CD14-positive monocyte (primary cell): ENCODE measurements around the gene TMEM220. TPM values are rescaled to one million over a fixed set of nuclear protein-coding genes. Genes with fewer than 3 reads are reported as not detected.

ENCODE experiments used
- DNase-seq, 3 donors: peaks; one replicate each; pipeline ENCODE4 v3.0.0-alpha.2; 2011 to 2022
- H2AFZ ChIP-seq: 2 replicates; pipeline ENCODE4 v1.6.0; 2012; ENCODE audit warnings: mild to moderate bottlenecking, low read depth, low read length, inconsistent platforms; ENCODE audit not compliant: insufficient read depth, poor library complexity, severe bottlenecking
- H3K27ac ChIP-seq, 2 donors: 1 replicate in 1 of 2; 2 replicates in 1 of 2; pipeline ENCODE4 v1.5.1; 2012 to 2013; ENCODE audit warnings: low read length in 2 of 2, control low read depth in 1 of 2, inconsistent platforms in 1 of 2, low read depth in 1 of 2, mild to moderate bottlenecking in 1 of 2
- H3K27me3 ChIP-seq, 2 donors: one replicate each; pipeline versions ENCODE4 v1.6.0 to v1.6.1; 2011 to 2013; ENCODE audit warnings: low read length in 2 of 2; ENCODE audit not compliant: control insufficient read depth in 2 of 2, insufficient read depth in 2 of 2
- H3K36me3 ChIP-seq, 2 donors: replicated peaks in 1 of 2; 1 replicate in 1 of 2; 2 replicates in 1 of 2; pipeline versions ENCODE4 v1.5.1 to v1.6.1; 2012 to 2013; ENCODE audit warnings: low read length in 2 of 2, control low read depth in 1 of 2, inconsistent platforms in 1 of 2, mild to moderate bottlenecking in 1 of 2; ENCODE audit not compliant: insufficient read depth in 2 of 2, control insufficient read depth in 1 of 2
- H3K4me1 ChIP-seq, 2 donors: 1 replicate in 1 of 2; 2 replicates in 1 of 2; pipeline versions ENCODE4 v1.5.1 to v1.6.1; 2012 to 2013; ENCODE audit warnings: low read length in 2 of 2, control low read depth in 1 of 2, inconsistent platforms in 1 of 2, mild to moderate bottlenecking in 1 of 2, moderate library complexity in 1 of 2; ENCODE audit not compliant: insufficient read depth in 2 of 2, control insufficient read depth in 1 of 2
- H3K4me2 ChIP-seq: replicated peaks from 2 replicates; pipeline ENCODE3; 2012; ENCODE audit warnings: low read length, moderate library complexity, mild to moderate bottlenecking; ENCODE audit not compliant: poor library complexity, severe bottlenecking; ENCODE audit errors: extremely low read depth
- H3K4me3 ChIP-seq, 3 experiments: fragments of 200-600 bp in 1 of 3; sonication (generic) in 1 of 3; replicated peaks in 1 of 3; 1 replicate in 2 of 3; 2 replicates in 1 of 3; pipeline ENCODE4 v1.5.1; 2011 to 2013; ENCODE audit warnings: low read length in 3 of 3, mild to moderate bottlenecking in 3 of 3, control low read depth in 2 of 3, low read depth in 2 of 3, inconsistent platforms in 1 of 3, moderate library complexity in 1 of 3
- H3K79me2 ChIP-seq: 2 replicates; pipeline ENCODE4 v1.6.0; 2012; ENCODE audit warnings: mild to moderate bottlenecking, control low read depth, inconsistent platforms, low read length, moderate library complexity; ENCODE audit not compliant: insufficient read depth
- H3K9ac ChIP-seq: 2 replicates; pipeline ENCODE4 v1.6.0; 2017; ENCODE audit warnings: low read length, mild to moderate bottlenecking; ENCODE audit not compliant: insufficient read depth, poor library complexity, severe bottlenecking
- H3K9me3 ChIP-seq, 2 donors: replicated peaks in 1 of 2; 1 replicate in 1 of 2; 2 replicates in 1 of 2; pipeline versions ENCODE4 v1.5.1 to v1.6.1; 2012 to 2013; ENCODE audit warnings: low read length in 2 of 2, control low read depth in 1 of 2; ENCODE audit not compliant: control insufficient read depth in 1 of 2, insufficient read depth in 1 of 2
- H4K20me1 ChIP-seq: 2 replicates; pipeline ENCODE4 v1.6.0; 2012; ENCODE audit warnings: mild to moderate bottlenecking, low read length, control low read depth, moderate library complexity; ENCODE audit not compliant: insufficient read depth
- H3K27ac Mint-ChIP-seq, 7 donors: one replicate each; pipeline ENCODE4 v1.8.0; 2020; ENCODE audit warnings: mild to moderate bottlenecking in 7 of 7, mixed read lengths in 7 of 7, moderate library complexity in 6 of 7, inconsistent platforms in 2 of 7
- H3K27me3 Mint-ChIP-seq, 3 donors: one replicate each; pipeline ENCODE4 v1.8.0; 2021 to 2022; ENCODE audit warnings: low read depth in 3 of 3, mild to moderate bottlenecking in 3 of 3, mixed read lengths in 3 of 3, moderate library complexity in 3 of 3, inconsistent platforms in 1 of 3
- H3K36me3 Mint-ChIP-seq, 2 donors: one replicate each; pipeline ENCODE4 v1.8.0; 2020; ENCODE audit warnings: mixed read lengths in 2 of 2, inconsistent platforms in 1 of 2, mild to moderate bottlenecking in 1 of 2
- H3K4me1 Mint-ChIP-seq: one replicate; pipeline ENCODE4 v1.8.0; 2020; ENCODE audit warnings: mild to moderate bottlenecking, mixed read lengths
- H3K4me3 Mint-ChIP-seq, 2 donors: one replicate each; pipeline ENCODE4 v1.8.0; 2020; ENCODE audit warnings: mild to moderate bottlenecking in 2 of 2, mixed read lengths in 2 of 2, moderate library complexity in 1 of 2
- H3K9me3 Mint-ChIP-seq, 7 donors: one replicate each; pipeline ENCODE4 v1.8.0; 2020 to 2022; ENCODE audit warnings: mixed read lengths in 7 of 7, mild to moderate bottlenecking in 6 of 7, moderate library complexity in 6 of 7, inconsistent platforms in 2 of 7
- CTCF ChIP-seq: fragments of 200-600 bp; IDR thresholded peaks from one replicate; pipeline ENCODE4 v1.8.0; 2022; ENCODE audit warnings: antibody characterized with exemption, mild to moderate bottlenecking
- WGBS: methylation state at CpG from one replicate; pipeline ENCODE4 v1.1.5; 2013; ENCODE audit warnings: missing lambda C conversion rate; ENCODE audit not compliant: insufficient coverage; 5-methylcytosine and 5-hydroxymethylcytosine counted together
- intact Hi-C, 2 donors: fragments of 100-400 bp; cut with micrococcal nuclease; formaldehyde crosslinking; loops; one replicate each; pipeline versions ENCODE4 v1.15.0 to v1.15.1; 2023
- polyA plus RNA-seq, 3 donors: library from polyadenylated mRNA; depleted of rRNA in 1 of 3; unstranded in 2 of 3; stranded (reverse) in 1 of 3; fragments of 300-500 nt in 2 of 3; fragments of >200 nt in 1 of 3; fragmentation: Illumina TruSeq in 2 of 3; gene quantifications; 1 replicate in 2 of 3; 2 replicates in 1 of 3; pipeline ENCODE4 v1.2.3, GENCODE V29; 2012 to 2021

TMEM220 gene
- polyA plus RNA-seq, 3 donors: 0.33 to 4.8 (median 1.1) TPM

DNA sequence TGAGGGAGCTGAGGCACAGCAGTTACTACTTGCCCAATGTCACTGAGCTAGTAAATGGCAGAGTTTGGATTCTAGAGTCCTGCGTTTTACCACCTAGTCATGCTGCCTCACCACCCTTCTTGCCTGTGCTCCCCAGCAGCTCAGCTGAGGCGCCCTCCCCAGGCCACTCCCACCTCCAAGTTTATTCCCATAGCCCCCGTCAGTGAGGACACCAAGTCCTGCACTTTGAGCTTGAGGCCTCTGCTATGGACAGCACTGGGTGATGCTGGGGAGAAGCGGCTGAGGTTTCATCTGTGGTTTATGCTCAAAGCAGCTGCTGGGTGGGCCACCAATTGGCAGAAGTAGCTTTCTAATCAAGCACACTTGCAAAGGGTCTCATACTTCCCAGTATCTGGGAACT is 37.4 kb upstream of the TMEM220 start:
- intact Hi-C loops: no loop called here
- H3K36me3 Mint-ChIP-seq: no peaks in the 10 kb centered on the region
- Histone ChIP-seq H3K27ac (no peak overlapping the region), H2AFZ (no peak overlapping the region), H3K4me1 (no peaks in the 10 kb centered on the region), H3K9ac (no peak overlapping the region), H3K4me2 (no peak overlapping the region), H3K4me3 (no peak overlapping the region), H3K36me3 (no peaks in the 10 kb centered on the region), H3K9me3 (no peaks in the 10 kb centered on the region), H4K20me1 (no peaks in the 10 kb centered on the region), H3K79me2 (no peaks in the 10 kb centered on the region), H3K27me3 (no peaks in the 10 kb centered on the region)
- H3K27me3 Mint-ChIP-seq: peaks cover 0 to 1% (median 0%) of the 10 kb centered on the region in 3 donors
- H3K9me3 Mint-ChIP-seq: peaks cover 0 to 10% (median 3%) of the 10 kb centered on the region in 7 donors
- WGBS: no CpG with 5 or more reads among the region's 4 CpGs
- no peak for DNase-seq
- no peak for TF ChIP-seq CTCF
- no peaks in the 10 kb centered on the region for H3K4me1 Mint-ChIP-seq
- no peak overlapping the region for H3K4me3 Mint-ChIP-seq
- H3K27ac Mint-ChIP-seq: no peak overlapping the region

DNA sequence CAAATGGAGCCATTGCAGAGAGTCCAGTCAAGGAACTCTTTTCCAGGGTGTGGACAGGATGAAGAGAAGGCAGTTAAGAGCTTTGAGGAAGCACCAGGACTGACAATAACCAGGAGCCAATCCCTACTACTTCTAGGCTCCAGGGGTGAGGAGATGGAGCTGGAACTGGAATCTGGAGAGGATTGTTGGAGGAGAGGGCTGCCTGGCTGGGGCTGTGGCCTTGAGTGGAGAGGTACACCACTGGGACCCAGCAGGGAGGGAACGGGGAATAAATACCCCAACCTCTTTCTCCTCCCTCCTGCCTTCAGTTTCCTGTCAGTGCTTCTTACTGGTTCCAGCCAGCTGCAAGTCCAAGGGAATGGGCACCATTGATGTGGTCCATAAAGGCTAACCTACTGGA is 32.2 kb upstream of the TMEM220 start:
- no peak for DNase-seq
- Mint-ChIP-seq H3K4me3 (no peak overlapping the region), H3K36me3 (no peaks in the 10 kb centered on the region), H3K4me1 (no peaks in the 10 kb centered on the region), H3K27ac (no peak overlapping the region), H3K27me3 (no peaks in the 10 kb centered on the region), H3K9me3 (peaks cover 0 to 8% (median 0%) of the 10 kb centered on the region in 7 donors)
- no CpG with 5 or more reads among the region's 1 CpG for WGBS
- H2AFZ ChIP-seq: no peak overlapping the region
- intact Hi-C loops: no loop called here
- no peaks in the 10 kb centered on the region for H3K36me3 ChIP-seq
- H3K27ac ChIP-seq: no peak overlapping the region
- no peak overlapping the region for H3K4me2 ChIP-seq
- H4K20me1 ChIP-seq: no peaks in the 10 kb centered on the region
- TF ChIP-seq CTCF: no peak
- H3K4me1 ChIP-seq: no peaks in the 10 kb centered on the region
- no peak overlapping the region for H3K9ac ChIP-seq
- H3K9me3 ChIP-seq: no peaks in the 10 kb centered on the region
- no peaks in the 10 kb centered on the region for H3K79me2 ChIP-seq
- no peak overlapping the region for H3K4me3 ChIP-seq
- no peaks in the 10 kb centered on the region for H3K27me3 ChIP-seq
